GM19463 (cell line): ENCODE data around the gene DNTTIP2.

Experiments used
- ATAC-seq: cut with Tn5 transposase; IDR thresholded peaks from one replicate; pipeline ENCODE4 v1.9.1; 2021; ENCODE audit warnings: mild to moderate bottlenecking, moderate library complexity; ENCODE audit not compliant: unreplicated experiment

Gene DNTTIP2

DNA sequence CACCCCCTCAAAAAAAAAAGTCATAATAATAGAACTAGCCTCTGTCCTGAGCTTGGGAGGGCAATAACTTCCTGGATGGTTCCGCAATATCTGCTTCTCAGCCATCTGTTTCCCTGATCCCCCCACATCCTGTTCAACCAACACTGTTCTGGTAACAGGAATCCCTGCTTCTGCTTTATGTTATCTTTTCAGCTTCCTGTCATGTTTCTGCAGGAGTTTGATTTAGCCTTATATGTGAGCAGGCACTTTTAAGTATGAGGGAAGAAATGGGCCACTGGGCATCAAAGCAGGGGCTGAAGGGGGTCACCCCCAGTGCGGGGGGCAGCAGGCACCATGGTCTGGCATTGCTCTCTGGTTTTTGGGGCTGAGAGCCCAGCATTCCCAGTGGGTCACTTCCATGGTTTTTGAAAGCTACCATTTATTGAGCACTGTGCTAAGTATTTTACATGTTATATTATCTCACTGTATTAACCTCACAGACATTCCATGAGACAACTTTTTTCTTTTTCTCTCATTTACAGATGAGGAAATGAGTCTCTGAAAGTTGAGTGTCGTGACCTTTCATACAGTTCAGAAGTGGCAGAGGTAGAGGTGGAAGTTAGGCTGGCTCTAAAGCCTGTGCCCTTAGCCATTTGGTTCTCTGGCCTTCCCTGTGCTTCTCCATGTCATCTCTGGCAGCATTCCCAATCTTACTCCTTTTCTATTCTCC is 61.9 kb downstream of the DNTTIP2 start:
- no peak for ATAC-seq
